ENCODE results near the gene CCNA2.

Gene CCNA2

GRCh38 chr4:121800961-121801714 is 22.5 kb downstream of the CCNA2 start, which contains the start of gene EXOSC9:
Gene EXOSC9, plus strand, starts transcription at chr4:121801323. Its CDS starts 102 bp downstream, at chr4:121801425.
- DNase-seq = peak; percentile 86

DNA sequence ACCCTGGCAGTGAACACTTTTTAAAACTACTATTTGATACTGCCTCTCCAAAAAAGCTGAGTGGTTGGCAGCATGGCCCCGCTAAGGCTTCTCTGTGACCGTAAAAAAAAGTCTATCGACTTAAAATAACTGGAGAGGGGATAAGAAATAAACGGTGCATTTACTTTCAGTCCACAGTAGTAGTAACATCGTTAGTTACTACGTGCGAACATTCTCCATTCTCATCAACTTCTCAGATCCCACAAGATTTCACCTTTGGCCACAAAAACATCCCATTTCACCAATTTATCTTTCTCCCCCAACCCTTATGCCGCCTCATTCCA is 23.1 kb downstream of the CCNA2 start:
- DNase-seq = no peak

- no peak for DNase-seq
Measured at GRCh38 chr4:121799867-121800501, 23.7 kb downstream of the CCNA2 start.

DNA sequence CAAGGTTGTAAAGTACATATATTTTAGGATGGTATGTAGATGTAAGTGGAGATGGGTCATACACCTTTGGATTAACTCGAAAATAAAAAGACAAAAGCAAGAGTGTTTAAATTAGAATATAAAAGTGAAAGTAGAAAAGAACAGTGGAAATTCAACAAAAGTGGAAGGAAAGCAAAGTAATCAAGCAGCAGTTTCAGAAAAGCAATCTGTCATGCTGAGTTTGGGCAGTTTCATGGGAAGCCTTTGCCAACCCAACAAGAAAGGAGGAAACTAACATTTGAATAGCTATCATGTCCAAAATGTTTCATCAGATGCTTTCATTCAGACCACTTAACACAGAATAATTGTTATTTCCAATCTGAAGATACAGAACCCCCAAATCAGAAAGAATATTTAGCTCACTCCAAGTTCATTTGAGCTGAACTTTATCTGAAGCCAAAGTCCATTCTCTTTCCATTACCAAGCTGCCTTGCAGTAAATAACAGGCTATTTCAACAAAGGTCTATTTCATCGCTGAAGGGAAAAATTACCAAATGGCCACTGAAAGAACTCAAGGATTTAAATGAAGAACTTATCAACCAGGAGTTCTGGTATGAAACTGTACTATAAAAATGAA is 24.4 kb downstream of the CCNA2 start:
- peak; percentile 33 for DNase-seq

DNA sequence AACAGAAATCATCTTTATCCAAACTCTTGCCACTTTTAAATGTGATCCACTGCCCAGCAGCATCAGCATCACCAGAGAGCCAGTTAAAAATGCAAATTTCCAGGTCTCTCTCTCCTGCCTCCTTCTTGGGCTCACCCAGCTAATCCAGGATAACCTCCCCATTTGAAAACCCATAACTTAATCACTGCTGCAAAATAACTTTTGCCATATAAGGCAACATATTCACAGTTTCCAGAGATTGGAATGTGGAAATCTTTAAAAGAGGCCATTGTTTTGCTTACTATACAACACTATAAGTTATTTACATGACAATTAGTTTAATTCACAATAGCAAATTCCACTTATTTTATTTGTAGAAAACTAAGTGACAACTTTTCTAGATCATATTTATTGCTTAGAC is 27.4 kb downstream of the CCNA2 start:
- no peak for DNase-seq

- DNase-seq = no peak
Measured at GRCh38 chr4:121794505-121795188, 29.0 kb downstream of the CCNA2 start.

DNA sequence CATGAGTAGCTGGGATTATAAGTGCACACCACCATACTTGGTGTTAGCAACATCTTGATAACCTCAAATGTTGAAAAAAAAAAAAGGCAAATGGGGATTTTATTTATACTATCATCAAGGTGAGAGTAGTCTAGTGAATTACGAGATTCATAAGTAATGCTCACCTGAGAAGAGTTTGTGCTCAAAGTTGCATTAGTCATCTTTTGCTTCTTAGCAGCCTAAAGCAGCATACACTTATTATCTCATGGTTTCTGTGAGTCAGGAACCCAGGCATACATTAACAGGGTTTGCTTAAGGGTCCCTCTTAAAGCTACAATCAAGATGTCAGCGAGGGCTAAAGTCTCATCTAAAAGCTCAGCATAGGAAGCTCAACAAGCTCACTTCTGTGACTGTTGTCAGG is 30.7 kb downstream of the CCNA2 start:
- no peak for DNase-seq

DNA sequence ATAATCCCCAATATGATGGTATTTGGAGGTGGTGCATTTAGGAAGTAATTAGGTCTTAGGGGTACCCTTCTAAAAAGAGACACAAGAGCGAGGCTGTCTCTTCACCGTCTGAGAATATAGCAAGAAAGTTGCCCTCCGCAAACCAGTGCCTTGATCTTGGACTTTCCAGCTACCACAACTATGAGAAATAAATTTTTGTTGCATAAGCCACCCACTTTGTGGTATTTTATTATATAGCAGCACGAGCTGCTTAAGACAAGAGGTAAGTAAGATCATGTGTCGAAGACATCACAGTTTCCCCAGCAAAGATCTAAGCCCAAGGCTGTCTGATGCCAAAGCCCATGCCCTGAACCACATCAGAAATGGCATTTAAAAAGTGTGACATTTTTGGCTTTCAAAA is 32.2 kb downstream of the CCNA2 start:
- no peak for DNase-seq

- no peak for DNase-seq
Measured at GRCh38 chr4:121790976-121791375, 32.7 kb downstream of the CCNA2 start.

- DNase-seq = no peak
Measured at GRCh38 chr4:121789960-121790829, 33.5 kb downstream of the CCNA2 start.

DNA sequence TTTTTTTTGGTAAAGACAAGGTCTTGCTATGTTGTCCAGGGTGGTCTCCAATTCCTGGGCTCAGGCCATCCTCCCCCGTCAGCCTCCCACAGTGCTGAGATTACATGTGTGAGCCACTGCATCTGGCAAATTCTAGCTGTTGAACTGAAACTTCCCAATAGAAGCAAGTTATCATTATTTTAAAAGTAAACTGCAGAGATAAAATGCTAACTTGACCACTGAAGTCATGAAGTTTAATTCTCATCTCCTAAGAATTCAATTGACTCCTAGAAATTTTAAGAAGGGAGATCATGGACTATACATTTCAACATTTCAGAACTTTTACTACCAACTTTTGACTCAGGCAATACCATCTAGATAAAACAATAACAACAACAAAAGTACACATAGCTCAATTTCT is 34.2 kb downstream of the CCNA2 start:
- no peak for DNase-seq

GRCh38 chr4:121788896-121789295 is 34.8 kb downstream of the CCNA2 start:
- DNase-seq = no peak

GRCh38 chr4:121786221-121786620 is 37.5 kb downstream of the CCNA2 start:
- DNase-seq = no peak

DNA sequence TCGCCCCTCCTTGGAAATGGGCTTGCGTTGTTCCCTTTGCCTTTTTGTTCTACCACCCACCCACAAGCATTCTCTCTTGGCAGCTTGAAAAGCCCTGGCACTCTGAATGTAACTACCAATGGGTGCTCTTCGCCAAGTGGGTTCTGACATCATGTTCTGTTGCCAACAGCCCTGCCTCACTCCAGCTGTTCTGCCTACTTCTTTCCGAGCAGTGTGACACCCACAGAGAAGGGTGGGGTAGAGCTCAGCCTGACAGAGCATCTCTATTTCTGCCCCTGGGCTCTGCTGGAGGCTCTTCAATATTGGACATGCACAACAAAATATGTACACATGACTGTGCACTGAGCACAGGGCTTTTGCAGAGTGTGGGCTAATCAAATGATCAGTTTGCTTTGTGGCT is 38.2 kb downstream of the CCNA2 start:
- no peak for DNase-seq

GRCh38 chr4:121784975-121785374 is 38.7 kb downstream of the CCNA2 start:
- DNase-seq = no peak

GRCh38 chr4:121784401-121784800 is 39.3 kb downstream of the CCNA2 start:
- no peak for DNase-seq

- peak; percentile 71 for DNase-seq
Measured at GRCh38 chr4:121783210-121783609, 40.5 kb downstream of the CCNA2 start.

DNA sequence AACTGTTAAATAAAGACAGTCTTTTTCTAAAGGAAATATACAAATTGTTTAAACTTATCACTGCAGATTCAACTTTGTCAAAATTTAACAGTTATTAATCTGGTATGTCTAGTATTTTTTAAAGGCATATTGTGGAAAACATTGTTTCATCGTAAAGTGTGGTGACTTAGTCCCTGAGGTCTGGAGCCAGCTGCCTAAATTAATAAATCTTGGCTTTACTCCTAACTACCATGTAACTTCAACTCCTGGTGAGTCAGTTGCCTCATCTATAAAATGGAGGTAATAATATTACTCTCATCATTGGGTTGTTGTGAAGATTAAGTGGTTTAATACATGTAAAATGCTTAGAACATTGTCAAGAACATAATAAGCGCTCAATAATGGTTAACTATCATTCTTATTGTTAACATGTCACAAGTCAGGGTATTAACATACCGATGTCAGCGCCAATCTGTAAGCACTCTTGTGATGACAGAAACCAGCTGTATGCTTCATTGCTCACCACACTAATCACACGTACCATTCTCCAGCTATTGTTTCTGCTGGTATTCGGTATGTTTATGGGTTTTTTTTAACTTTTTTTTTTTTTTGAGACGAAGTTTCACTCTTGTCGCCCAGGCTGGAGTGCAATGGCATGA is 44.6 kb downstream of the CCNA2 start:
- DNase-seq = no peak

GRCh38 chr4:121777625-121778024 is 46.1 kb downstream of the CCNA2 start:
- DNase-seq = no peak

DNA sequence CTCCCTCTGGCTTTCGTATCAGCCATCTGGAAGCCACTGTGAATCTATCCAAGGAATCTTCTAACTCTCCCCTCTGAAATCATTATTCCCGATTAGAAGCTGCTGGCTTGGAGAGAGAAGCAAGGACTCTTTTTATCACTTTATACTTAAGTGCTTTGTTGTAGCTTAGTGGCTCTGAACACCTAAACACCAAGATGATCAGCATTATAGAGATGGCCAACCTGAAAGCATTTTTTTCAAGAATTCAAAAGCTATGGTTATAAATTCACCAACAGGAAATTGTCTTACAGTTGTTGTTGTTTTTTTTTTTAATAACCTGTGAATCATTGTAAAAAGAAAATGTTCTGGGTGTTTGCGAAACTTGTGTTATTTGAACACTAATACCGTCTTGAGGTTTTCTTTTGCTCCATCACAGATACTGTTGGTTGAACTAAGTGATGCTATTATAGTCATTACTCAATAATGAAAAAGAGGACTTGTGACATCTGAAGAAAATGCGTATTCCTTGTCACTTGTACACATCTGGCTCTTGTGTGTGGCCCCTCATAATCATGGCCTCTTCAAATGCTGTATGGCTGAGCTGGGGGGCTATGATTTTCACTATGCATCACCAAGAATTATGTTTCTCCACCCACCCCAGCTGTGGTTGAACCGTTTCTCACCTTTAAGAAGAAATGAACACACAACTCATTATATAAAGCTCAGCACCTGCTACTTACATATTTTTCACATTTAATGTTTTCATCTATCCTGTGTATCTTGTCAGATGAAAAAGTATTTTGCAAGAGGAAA is 46.9 kb downstream of the CCNA2 start:
- peak; percentile 18 for DNase-seq

DNA sequence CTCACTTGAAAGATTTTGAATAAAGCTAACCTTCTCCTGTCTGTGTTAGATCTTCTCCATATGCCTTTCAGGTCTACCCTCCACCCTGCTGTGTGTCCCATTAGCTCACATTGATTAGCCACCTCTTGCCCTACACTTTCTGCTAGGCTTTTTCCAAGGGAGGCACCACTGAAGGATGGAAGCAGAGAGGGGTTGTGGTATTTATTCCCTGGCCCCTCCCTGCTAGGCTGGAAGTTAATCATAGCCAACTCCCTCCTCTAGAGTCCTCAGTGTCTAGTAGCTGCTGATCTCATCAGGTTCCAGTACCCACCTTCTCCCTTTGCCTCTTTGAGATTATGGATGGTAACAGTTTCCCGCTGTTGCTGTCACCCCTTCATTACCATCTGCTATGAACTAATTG is 49.8 kb downstream of the CCNA2 start:
- DNase-seq = no peak

Measured in MV-4-11 (cell line).